Measurements from ENCODE around the gene AKAP10.

DNA sequence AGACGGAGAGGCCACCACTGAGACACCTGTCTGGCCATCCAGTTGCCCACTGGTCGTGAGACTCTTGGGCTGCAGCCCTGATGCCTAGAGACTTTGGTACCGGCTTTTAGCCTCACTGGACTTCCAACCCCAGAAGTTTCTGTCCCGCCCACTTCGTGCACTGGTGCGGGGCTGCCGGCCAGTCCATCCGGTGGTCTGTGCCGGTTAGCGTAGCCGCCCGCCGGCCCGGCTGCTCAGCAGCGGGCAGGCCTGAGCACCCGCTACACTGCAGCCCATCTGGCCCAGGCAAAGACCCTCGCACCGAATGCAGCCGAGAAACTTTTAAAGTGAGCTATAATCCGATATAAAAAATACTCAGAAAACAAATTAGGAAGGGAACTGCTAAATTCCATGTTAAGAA lies 30.7 kb downstream of the AKAP10 start:
- TF ChIP-seq, protein P1, sequence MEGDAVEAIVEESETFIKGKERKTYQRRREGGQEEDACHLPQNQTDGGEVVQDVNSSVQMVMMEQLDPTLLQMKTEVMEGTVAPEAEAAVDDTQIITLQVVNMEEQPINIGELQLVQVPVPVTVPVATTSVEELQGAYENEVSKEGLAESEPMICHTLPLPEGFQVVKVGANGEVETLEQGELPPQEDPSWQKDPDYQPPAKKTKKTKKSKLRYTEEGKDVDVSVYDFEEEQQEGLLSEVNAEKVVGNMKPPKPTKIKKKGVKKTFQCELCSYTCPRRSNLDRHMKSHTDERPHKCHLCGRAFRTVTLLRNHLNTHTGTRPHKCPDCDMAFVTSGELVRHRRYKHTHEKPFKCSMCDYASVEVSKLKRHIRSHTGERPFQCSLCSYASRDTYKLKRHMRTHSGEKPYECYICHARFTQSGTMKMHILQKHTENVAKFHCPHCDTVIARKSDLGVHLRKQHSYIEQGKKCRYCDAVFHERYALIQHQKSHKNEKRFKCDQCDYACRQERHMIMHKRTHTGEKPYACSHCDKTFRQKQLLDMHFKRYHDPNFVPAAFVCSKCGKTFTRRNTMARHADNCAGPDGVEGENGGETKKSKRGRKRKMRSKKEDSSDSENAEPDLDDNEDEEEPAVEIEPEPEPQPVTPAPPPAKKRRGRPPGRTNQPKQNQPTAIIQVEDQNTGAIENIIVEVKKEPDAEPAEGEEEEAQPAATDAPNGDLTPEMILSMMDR (IDR thresholded peaks at IDR 0.05; ENCODE audit: low read length), result no peak
- TF ChIP-seq EZH2 (optimal IDR thresholded peaks at IDR 0.05; ENCODE audit: low read depth, low read length), result no peak

All from MM.1S (cell line).